ENCODE results near the gene APAF1.
"Not testable (repeated sequence)": the region's sequence is repeated elsewhere in the genome, so short reads cannot be mapped to it uniquely, and the experiment has no call there.

APAF1 gene

GRCh38 chr12:98733667-98734350 lies 88.7 kb downstream of the APAF1 start:
- no peak for DNase-seq

- DNase-seq, result no peak
Observed at GRCh38 chr12:98735821-98736220, 90.7 kb downstream of the APAF1 start.

GRCh38 chr12:98736352-98737321 lies 91.5 kb downstream of the APAF1 start:
- DNase-seq, result no peak

DNA sequence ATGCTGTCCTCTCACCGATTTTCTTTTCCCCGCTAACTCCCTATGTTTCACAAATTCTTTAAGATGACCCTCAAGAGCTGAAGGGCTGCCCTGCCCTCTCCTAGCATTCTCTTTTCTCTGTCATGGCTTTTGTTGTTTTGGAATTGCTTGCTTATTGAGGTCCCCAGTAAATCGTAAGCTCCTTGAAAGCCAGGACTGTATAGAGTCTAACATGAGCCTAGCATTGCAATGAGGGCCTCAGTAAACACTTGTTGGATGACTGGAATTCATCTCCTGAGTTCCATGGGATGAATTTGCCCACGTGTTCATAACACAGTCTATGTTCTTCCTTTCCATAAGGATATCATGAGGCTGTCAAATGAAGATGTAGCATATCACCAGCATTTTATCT lies 92.2 kb downstream of the APAF1 start:
- DNase-seq, result no peak

GRCh38 chr12:98738002-98738401 lies 92.9 kb downstream of the APAF1 start:
- no peak for DNase-seq

GRCh38 chr12:98738539-98738938 lies 93.4 kb downstream of the APAF1 start:
- DNase-seq, result no peak

DNA sequence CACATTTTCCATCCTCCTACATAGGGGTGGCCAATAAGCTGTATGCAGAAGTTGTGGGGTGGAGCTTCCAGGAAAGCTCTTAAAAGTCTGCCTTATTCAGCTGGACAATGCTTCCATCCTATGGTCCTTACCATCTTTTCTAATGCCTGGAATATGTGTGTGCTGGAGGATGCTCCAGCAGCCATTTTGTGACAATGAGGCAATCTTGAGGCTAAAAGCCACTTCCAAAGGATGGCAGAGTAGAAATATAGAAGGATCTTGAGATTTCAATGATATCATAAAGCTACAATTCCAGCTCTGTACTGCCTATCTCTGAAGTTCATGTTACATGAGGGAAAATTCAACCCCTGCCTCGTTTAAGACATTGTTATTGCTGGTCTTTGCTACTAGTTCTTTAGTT lies 95.7 kb downstream of the APAF1 start:
- DNase-seq, result no peak

DNA sequence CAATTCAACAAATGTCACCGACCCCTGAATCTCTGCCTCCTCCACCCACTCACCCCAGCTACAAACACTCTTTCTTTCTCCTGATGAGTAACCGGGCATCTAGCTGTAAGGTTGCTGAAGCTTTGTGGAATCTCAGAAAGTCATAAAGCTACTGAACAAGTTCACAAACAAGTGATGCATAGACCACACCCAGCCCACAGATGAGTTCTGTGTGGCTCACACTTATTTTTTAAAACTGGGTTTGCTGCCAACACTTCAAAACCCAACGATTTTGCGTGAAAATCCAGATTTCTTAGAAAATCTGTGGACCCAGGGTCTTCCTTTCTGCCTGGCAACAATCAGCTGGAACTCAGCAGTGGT lies 96.1 kb downstream of the APAF1 start:
- DNase-seq, result no peak

DNA sequence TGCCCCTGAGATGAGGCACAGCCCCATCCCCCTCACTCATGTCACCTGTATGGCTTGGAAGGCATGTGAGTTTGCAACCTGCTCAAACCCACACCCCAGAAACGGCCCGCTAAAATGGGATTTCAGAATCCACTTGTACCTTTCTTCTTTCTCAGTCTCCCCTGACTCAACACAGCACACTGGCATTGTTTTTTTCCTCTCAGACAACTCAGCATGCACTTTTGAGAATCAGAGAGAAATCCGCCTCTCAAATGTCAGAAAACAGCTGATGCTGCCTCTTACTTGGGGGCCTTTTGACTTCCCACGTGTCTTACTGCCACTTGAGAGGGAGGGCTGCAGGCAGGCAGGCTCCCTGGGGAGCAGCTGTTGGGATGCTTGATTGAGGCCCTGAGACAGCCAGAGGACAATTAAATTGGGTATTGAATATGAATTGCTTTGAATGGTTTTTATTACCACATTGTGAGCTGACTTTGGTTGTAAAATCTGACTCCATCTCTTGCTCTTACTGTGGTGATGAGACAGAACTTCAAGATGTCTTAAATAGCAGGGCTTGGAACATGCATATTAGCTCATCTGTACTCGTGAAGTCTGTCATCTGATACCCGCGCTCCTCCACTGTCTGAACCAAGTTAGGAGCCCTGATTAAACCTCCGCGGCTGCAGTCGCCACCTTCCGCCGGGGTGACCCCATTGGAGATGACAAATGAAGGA lies 96.6 kb downstream of the APAF1 start:
- DNase-seq, result no peak

DNA sequence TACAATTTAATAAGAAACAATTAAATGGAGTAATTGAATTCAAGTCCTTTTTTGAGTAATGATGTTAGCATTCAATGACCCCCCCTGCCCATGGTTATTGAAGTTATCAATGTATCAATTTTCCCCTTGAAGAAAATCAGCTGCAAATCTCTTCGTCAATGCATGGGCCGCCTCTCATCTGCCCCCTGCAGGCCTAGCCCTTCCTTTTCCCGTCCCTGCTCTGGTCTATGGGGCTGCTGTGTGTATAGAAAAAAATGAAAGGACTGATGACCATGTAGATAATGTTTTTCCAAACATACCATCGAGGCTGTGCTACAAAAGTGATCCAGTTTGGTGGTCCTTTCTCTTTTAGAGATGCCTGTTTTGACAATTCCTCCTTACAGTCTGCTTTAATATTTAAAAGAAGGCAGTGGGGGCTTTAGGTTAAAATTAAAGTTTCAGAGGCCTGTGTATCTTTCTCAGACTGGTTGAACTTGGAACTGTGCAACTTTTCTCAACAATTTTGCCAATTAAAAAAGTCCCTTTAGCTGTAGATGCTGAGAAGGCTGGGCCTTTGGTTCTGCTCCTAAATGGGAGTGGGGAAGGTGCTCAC lies 98.4 kb downstream of the APAF1 start:
- DNase-seq, result no peak

DNA sequence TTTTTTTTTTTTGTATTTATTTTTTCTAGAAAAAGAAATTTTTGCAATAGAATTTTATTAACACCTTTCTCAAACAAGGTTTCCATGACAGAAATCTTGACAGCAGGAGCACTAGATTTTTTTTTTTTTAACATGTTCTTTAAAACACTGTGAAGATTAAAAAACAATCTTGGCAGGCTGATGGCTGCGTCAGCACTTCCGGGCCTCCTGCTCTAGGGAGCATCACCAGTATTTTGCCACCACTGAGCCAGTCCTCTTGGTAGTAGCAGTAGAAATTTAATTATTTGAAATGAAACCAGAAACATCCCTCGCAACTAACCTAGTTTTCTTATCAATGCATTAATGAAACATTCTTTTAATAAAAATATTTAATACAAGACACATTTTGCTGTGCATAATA lies 99.6 kb downstream of the APAF1 start:
- no peak for DNase-seq

DNA sequence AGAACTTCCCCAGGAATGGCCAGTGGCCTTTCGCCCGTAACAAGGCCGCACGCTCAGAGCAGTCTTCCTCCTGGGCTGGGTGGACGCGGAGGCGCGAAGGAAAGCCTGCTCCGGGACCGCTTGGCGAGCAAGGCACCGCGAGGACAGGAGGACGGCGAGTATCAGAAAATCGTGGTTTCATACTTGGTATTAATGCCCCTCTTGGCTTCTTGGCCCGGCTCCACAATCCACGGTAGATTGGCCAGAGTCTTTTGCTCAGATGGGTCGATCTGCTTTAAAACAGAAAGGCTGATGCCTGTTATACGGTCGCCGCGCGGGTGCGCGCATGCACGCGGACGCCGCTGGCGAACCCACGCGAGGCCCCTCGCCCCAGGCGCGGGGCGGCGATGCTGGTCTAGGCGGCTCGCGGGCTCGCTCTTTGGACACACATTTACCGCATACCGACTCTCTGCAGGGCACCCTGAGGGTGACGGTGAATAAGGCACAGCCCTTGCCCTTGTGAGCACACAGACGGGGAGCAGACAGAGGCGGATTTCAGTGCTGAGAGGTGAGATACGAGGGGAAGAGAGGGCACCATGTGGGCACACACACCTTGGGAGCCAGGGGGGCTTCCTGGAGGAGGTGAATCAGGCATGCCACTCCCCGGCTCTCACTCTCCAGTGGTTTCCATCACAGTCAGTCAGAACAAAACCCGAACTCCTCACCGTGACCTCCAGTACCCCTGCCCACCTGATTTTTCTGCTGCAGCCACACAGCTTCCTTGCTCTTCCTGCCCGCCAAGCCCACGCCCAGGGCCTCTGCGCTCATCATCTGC lies 100.7 kb downstream of the APAF1 start:
- no peak for DNase-seq

DNA sequence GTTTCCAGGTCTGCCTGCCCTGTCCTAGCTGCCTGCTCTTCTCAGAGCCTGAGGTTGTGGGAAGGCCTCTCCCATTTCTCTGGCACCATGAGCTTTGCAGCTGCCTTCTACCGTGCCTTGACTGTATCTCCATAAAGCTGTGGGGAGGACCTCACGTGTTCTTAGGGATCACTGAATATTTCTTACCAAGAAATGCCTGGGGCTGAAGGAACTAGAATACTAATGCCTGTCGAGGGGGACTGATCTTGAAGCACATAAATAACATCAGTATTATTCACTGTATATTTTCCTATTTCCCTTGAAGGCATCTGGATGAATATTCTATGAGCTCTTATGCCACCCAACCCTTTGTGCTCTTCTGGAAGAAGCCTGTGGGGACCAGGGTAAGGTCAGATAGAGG lies 103.4 kb downstream of the APAF1 start:
- DNase-seq, result no peak

DNA sequence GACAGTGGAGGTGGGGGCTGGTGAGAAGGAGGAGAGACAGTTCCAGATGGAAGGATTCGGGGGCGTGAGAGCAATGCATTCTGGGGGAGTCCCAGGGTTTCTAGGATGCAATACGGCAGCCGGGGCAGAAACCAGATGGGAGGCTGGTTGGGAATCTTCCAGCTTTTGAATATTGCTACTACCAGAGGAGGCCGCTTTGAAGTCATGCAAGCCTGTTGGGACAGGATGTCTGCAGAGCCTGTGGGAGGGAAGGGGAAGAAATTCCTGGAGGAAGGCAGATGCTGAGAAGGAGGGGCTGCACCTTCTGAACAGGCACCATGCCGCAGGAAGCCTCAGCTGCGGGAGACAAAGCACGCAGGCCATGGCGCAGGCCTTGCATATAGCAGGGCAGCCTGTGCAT lies 105.4 kb downstream of the APAF1 start:
- DNase-seq, result no peak

GRCh38 chr12:98751580-98752115 lies 106.6 kb downstream of the APAF1 start:
- no peak for DNase-seq

GRCh38 chr12:98752726-98753125 lies 107.6 kb downstream of the APAF1 start:
- no peak for DNase-seq

- DNase-seq, result no peak
Observed at GRCh38 chr12:98754095-98754494, 109.0 kb downstream of the APAF1 start.

GRCh38 chr12:98755855-98756254 lies 110.8 kb downstream of the APAF1 start:
- not testable (repeated sequence) for DNase-seq

DNA sequence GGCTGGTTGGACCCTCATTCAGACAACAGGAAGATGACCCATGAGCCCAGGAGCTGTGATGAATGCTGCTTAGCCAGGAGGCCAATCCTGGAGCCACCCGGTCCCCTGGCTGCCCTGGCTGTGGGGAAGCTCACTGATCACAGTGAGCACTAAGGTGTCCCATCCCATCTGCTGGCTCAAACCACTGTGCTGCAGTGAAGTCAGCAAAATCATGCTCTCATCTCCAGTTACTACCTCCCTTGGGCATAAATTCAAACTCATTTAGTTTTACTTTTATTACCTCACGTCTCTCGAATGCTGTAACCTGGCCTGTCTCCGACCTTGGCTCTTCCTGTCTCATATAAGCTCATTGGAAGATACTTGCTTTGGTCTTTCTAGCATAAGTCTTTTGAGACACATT lies 112.4 kb downstream of the APAF1 start:
- DNase-seq, result no peak

DNA sequence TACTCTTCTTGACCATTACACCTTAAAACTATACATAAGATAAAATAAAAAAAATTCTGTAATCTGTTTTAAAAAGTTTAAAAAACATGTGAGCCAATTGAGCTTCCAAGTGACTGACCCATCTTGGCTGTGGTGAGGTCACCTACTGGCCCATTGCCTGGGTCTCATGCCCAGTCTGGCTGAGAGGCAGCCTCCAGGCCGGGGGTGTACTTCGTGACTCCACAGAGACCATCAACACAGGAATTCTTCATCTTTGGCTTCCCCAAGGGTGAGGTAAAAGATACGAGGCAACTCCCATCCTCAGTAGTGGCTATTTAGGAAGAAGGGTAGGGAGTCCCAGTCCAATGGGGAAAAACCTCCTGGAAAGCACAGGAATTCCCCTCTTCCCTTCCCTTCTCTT lies 113.2 kb downstream of the APAF1 start:
- no peak for DNase-seq

- no peak for DNase-seq
Observed at GRCh38 chr12:98763656-98764055, 118.6 kb downstream of the APAF1 start.

GRCh38 chr12:98767248-98767647 lies 122.2 kb downstream of the APAF1 start:
- no peak for DNase-seq

Data from NCI-H2081 treated with DMSO at 0.1 percent for 48 hours (cell line).